Ureter (tissue), 1 donor: ENCODE measurements around the gene ATF4. TPM values are rescaled to one million over a fixed set of nuclear protein-coding genes. Genes with fewer than 3 reads are reported as not detected.

ENCODE experiments used
- DNase-seq: peaks from one replicate; pipeline ENCODE4 v3.0.0-alpha.2; 2020; ENCODE audit warnings: low spot score
- total RNA-seq: library from RNA; stranded (reverse); gene quantifications from one replicate; pipeline ENCODE4 v1.2.4, GENCODE V29; 2023
- donor health status: DM: yes; HTN: yes; CAD: no.

Gene ATF4
- total RNA-seq, 1 donor from 2014 or later = 381 TPM

DNA sequence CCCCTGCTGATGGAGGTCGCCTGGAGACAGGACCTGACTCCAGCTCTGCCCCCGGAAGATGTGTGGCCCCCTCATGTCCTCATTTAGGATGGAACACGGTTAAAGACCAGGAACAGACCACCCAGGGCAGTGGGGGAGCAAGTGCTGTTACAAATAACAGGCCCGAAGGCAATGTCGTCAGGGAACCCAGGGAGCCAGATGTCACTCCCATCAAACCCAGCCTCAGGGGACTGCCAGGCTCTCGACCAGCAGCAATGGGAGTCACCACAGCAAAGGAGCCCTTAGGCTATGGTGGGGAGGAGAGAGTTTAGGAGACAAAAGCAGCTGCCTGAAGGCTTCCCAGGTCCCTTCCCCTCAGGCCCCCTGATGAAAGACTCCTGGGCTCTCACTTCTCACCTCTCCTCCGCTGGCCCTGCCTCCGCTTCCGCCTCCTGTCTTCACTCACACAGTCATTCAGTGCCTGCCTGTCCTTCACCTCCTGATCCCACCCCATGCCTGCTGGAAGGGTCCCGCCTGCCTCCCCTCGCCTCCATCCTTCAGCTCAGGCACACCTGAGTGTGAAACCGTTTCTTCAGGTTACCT is 7.8 kb downstream of the ATF4 start:
- no peak for DNase-seq

- DNase-seq = peak; percentile 94
These were observed 8.5 kb downstream of the ATF4 start for GRCh38 chr22:39528681-39529486.

DNA sequence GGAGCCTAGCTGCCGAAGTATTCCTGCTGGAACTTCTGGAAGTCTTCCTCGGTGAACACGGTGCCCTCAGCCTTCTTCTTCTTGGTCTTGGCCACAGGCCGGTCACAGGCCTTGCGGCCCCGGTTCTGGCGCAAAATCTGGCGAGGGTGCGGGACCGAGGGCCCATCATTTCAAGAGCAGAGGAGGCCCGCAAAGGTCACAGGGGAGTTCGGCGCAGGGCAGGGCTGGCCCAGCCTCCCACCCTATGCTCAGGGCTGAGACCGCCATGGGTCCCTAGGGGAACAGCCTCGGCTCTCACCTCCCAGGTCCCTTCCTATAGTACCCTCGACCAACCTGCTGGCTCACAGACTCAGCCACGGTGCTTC is 9.1 kb downstream of the ATF4 start:
- no peak for DNase-seq

- no peak for DNase-seq
These were observed 9.8 kb downstream of the ATF4 start for GRCh38 chr22:39530116-39530515.

DNA sequence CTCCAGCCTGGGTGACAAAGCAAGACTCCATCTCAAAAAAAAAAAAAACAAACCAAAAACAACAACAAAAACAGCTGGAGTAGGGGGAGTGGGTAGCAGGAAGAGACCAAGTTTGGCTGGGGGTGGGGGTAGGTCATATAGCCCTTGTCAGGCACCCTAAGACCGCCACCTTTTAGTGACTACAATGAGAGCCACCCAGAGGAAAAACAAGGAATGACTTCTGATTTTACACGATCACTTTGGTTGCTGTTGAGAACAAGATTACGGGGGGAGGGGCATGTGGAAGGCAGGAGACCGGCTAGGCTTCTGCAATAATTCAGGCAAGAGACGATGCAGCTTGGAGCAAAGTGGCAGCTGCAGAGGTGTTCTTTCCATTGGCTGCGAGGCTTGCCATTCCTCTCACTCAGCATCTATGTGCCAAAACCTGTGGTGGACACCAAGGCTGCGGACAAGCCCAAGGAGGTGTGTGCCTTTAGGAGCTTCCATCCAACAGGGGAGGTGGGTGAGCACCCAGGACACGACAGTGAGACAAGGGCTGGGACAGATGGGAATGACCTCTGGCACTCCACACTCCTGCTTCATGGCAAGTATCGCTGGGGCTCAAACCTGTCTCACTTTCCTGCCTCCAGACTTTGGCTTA is 10.4 kb downstream of the ATF4 start:
- DNase-seq = no peak

GRCh38 chr22:39532215-39533073 is 12.1 kb downstream of the ATF4 start, which contains the start of gene RPS19BP1:
TSS of gene RPS19BP1 (minus strand) at chr22:39532748. CDS start at chr22:39532738, 10 bp downstream.
- peak; percentile 99 for DNase-seq

DNA sequence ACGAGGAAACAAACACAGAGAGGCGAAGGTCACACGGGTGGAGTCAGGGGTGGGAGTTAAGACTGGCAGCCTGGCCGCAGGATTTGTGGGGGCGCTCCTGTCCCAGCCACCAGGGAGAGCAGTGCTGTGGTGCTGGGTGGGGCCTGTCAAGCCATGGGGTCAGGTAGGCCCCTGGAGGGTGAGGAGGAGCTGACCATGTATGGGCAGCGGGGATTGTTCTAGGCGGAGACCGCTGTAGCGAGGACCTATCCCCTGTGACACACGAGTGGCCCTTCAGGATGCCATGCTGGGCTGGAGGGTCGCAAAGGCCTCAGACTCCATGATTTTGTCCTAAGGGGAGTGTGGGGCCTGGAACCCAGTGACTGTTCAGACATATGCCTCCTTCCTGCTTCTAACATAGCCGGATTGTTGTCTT is 13.7 kb downstream of the ATF4 start:
- DNase-seq = no peak

GRCh38 chr22:39534591-39535356 is 14.4 kb downstream of the ATF4 start:
- DNase-seq = peak; percentile 83

DNA sequence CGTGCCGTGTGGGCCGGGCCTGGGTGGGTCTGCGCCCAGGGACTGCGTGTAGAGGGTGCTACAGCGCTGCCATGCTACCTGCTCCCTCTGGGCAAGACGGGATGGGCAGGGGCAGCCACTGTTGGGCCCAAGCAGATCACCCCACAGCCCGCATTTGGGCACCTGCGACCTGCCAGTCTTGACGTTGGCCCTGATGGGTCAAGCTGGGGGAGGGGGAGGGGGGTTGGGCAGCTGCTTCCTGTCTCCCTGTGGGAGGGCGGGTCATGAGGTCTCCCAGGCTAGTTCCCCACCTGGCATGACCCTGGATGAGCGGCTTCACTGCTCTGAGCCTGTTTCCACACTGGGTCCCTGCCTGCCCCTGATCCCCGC is 15.0 kb downstream of the ATF4 start:
- no peak for DNase-seq

- DNase-seq = no peak
These were observed 15.6 kb downstream of the ATF4 start for GRCh38 chr22:39535831-39536449.

DNA sequence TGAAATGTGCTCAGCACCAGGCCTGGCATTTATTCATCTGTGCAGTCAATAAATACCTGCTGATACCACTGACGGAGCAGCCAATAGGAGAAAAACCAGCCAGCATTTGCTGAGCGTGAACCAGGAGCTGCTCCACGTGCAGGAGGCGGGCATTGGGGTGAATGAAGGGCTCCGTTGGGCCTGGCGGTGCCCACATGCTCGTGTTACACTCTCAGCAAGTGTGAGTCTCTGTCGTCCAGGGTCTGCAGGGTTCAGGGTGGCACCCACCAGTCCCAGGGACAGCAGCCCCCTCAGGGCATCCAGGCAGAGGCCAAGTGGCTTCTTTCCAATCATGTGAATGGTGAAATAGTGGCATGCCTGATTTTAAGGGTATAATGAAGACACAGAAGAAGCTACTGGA is 16.3 kb downstream of the ATF4 start:
- DNase-seq = no peak

DNA sequence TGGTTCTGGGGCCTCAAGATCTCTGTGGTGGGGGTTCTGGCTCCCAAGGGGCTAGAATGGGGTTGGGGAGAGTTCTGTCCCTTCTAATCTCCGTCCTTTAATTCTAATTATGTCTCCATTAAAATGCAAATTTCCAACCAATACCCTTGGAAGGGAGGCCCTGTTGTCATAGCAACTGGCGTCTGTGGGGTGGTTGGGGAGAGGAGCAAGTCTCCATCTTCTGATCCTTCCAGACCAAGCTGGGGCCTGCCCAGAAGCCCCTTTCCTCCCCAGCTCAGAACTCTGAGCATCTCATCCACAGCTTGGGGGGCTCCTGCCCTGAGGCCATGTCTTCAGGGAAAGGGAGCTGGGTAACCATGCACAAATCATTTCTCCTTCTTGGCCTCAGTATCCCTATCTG is 17.6 kb downstream of the ATF4 start:
- no peak for DNase-seq

DNA sequence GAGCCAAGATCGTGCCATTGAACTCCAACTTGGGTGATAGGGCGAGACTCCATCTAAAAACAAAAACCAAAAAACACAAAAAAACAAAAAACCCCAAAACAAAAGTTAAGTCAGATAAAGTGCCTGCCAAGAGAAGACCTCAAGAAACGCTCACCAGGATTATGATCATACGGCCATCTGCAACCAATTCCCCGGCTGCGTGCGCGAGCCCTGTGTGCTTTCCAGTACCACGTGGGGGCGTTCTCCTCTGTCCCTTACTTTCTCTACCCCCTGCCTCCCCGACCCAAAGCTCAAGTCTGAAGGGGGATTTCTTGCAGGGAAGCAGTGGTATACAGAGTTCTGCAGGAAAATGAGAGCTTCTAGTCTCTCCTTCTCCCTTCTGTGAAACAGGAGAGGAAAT is 22.7 kb downstream of the ATF4 start:
- no peak for DNase-seq

DNA sequence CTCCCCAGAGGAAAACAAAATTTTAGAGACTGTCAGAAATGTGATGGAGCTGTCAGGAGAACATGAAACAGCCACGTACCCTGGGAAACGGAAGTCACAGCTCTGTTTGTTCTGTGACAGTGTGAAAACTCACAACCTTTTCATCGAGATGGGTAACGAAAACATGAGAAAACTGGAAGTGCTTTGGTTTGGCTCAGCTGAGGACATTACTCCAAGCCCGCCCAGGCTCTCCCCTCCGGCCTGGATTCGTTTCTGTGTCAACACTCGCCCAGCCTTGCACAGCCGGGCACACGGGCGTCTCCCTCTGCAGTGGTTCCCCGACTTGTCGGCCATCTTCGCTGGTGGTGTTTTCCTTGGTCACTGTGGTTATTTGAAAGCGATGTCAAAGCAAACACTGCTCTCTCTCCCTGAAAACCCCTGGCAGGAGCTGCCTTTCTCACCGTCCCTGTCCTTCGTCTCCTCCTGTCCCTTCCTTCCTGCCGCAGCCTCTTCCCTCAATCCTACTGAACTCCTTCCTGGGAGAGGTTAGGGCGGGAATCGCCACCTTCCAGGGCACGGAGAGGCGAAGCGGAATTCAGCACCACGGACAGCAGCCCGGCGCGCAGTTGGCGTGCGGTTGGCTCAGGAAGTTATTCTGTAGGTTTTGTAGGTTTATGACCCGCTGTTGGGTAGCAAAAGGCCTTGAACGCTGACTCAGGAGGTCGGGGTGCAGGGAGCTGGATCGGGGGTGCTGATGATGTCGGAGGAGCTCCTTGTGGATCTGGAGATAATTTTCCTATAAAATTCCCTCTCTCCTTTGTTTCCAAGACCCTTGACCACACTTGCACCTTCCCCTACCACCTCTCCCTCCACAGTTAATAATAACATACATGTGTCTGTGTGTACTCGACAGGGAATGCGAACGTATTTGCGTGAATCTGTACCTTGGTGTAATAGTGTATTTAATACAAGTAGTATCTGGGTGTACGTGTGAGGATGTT is 25.3 kb downstream of the ATF4 start:
- DNase-seq = no peak

DNA sequence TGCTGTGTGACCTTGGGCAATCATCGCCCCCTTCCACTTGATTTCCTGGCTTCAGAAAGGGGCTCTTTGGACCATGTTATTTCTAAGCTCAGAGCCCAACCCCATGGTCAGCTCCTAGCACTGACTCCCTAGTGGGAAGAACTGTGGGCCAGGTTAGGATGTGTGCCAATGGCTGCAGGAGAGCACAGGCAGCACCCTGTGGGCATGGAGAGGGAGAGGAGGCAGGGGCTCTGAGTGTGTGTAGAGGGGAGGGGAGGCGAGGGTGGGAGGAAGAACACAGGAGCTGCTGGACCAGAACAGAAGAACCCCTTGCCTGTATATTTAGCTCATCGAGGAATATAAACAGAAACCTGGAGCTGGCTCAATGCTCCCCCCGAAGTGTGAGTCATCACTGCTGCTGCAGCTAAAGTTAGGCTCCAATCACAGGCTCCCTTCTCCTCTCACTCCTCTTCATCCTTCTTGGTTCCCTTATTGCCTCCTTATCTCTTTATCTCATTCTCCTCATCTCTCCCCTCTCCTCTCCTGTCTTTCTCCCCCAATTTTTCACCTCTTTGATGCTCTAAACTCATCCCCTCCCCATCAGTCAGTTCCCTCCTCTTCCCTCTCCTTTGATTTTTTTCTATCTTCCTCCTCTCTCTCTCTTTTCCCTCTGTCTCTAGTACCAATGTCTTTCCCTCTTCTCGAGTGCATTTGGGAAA is 26.7 kb downstream of the ATF4 start:
- no peak for DNase-seq

- no peak for DNase-seq
These were observed 27.2 kb downstream of the ATF4 start for GRCh38 chr22:39547587-39547947.

DNA sequence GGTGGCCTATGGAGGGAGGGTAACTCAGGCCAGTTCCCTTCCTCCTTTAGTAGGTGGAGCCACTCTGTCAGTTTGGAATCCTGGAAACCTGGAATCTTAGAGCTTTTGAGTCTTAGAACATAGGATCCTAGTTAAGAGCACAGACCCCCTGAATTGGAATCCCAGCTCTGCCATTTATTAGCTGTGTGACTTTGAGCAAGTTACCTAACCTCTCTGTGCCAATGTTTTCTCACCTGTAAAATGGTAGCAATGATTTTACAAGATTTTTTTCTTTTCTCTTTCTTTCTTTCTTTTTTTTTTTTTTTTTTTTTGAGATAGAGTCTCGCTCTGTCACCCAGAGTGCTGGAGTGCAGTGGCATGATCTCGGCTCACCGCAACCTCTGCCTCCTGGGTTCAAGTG is 33.1 kb downstream of the ATF4 start:
- DNase-seq = no peak

DNA sequence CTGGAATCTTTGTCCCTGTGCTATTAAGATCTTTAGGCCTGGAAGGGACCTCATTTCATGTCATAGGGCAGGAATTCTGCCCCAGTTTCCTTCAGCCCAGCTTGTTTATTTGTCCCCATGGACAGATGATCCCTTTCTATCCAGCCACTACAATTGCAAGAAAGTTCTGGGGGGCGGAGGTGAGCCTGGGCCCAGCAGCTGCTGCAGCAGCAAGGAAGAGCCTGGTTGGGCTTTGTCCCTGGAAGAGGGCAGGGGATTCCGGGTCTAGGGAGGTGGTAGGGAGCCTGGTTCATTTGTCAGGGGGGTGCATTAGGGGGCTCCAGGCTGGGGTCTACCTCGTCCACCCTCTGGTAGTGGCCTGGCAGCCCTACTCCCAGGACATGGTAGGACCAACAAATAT is 33.8 kb downstream of the ATF4 start:
- DNase-seq = no peak
